BE2C (cell line): Measurements from ENCODE around the gene HECTD4.

ENCODE experiments used
- DNase-seq: peaks from one replicate; pipeline ENCODE4 v3.0.0-alpha.2; 2020
- H3K27me3 ChIP-seq: fragments of 250-450 bp; sonication (Bioruptor Pico); 2 replicates; pipeline ENCODE4 v1.5.1; 2020; ENCODE audit warnings: mild to moderate bottlenecking
- H3K36me3 ChIP-seq: fragments of 250-450 bp; sonication (Bioruptor Pico); 2 replicates; pipeline ENCODE4 v1.5.1; 2020; ENCODE audit warnings: mild to moderate bottlenecking
- H3K4me1 ChIP-seq: fragments of 250-450 bp; sonication (Bioruptor Pico); 2 replicates; pipeline ENCODE4 v1.5.1; 2020
- H3K4me3 ChIP-seq: 2 replicates; pipeline ENCODE4 v1.5.1; 2011; ENCODE audit warnings: low read depth, low read length
- H3K9me3 ChIP-seq: fragments of 250-450 bp; sonication (Bioruptor Pico); 2 replicates; pipeline ENCODE4 v1.5.1; 2020
- TF ChIP-seq, protein P1 (sequence below): IDR thresholded peaks from 2 replicates; pipeline ENCODE4 v1.5.1; 2012; ENCODE audit warnings: mild to moderate bottlenecking, low read depth, low read length

The HECTD4 gene

DNA sequence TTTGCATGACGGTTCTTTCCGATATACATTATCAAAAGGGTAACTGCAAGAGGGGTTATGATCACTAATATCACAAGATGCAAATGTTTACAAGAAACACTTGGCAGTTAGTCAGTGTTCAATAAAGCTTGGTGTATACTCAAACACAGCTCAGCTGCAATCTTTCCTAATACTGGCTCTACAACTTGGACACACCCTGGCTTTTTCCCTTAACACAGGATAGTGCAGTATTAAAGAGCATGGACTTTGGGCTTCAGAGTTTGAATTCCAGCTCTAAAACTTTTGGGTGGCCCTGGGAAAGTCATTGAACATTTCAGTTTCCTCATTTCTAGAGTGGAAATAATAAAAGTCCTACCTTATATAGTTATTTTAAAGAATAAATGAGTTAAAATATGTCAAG is 107.0 kb downstream of the HECTD4 start:
- no peak for DNase-seq
- Histone ChIP-seq H3K36me3 (peaks cover 9% of the 10 kb centered on the region), H3K27me3 (no peaks in the 10 kb centered on the region), H3K9me3 (no peaks in the 10 kb centered on the region), H3K4me3 (no peak overlapping the region), H3K4me1 (no peaks in the 10 kb centered on the region)
- TF ChIP-seq, protein P1, sequence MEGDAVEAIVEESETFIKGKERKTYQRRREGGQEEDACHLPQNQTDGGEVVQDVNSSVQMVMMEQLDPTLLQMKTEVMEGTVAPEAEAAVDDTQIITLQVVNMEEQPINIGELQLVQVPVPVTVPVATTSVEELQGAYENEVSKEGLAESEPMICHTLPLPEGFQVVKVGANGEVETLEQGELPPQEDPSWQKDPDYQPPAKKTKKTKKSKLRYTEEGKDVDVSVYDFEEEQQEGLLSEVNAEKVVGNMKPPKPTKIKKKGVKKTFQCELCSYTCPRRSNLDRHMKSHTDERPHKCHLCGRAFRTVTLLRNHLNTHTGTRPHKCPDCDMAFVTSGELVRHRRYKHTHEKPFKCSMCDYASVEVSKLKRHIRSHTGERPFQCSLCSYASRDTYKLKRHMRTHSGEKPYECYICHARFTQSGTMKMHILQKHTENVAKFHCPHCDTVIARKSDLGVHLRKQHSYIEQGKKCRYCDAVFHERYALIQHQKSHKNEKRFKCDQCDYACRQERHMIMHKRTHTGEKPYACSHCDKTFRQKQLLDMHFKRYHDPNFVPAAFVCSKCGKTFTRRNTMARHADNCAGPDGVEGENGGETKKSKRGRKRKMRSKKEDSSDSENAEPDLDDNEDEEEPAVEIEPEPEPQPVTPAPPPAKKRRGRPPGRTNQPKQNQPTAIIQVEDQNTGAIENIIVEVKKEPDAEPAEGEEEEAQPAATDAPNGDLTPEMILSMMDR: no peak

DNA sequence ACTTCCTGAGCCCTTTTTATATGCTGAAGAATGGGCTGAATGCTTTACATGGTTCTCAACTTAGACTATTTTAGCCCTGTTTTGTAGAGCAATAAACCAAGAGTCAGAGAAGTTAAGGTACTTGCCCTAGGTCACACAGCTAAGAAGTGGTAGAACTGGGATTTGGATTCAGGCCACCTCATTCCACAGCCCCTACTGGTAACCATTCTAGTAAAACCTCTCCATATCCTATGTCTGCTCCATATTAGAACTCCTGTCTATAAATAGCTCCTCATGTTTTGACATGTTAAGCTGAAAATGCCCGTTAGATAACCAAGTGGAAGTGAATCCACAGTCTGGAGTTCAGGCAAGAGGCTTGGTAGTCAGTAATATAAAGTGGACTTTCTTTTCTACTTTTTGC is 111.6 kb downstream of the HECTD4 start:
- no peaks in the 10 kb centered on the region for H3K4me1 ChIP-seq
- H3K27me3 ChIP-seq: no peaks in the 10 kb centered on the region
- H3K36me3 ChIP-seq: peaks cover 31% of the 10 kb centered on the region
- no peaks in the 10 kb centered on the region for H3K9me3 ChIP-seq
- no peak overlapping the region for H3K4me3 ChIP-seq
- no peak for DNase-seq
- TF ChIP-seq, protein P1: no peak

DNA sequence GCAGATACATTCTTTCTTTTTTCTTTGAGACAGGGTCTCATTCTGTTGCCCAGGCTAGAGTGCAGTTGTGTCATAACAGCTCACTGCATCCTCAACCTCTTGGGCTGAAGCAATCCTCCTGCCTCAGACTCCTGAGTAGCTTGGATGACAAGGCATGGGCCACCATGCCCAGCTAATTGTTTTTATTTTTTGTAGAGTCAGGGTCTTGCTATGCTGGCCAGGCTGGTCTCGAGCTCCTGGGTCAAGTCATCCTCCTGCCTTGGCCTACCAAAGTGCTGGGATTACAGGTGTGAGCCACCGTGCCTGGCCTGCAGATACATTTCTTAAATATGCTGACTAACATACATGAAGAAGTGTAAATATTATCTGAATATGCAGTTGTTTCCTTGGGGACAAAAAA is 115.8 kb downstream of the HECTD4 start:
- H3K36me3 ChIP-seq: peaks cover 27% of the 10 kb centered on the region
- no peak overlapping the region for H3K4me3 ChIP-seq
- no peaks in the 10 kb centered on the region for H3K4me1 ChIP-seq

DNA sequence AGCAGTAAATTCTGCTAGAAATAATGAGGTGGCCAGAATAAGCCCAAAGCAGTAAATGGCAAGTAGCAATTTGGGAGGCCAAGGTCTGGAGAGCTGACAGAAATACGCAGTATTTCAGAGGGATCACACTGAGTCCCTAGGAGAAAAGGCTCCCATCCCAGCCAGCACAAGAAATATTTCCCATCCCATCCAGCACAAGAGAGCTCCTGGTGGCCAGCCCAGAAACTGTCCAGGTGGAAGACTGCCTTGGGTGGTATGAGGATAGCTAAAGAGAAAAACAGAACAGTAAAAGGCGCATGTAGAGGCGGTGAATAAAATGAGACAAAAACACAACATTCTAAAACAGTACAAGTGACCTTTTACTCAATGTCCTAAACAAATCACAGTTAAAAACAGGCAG is 120.7 kb downstream of the HECTD4 start:
- peaks cover 14% of the 10 kb centered on the region for H3K36me3 ChIP-seq

More for the DNA sequence above, 115.8 kb downstream of the HECTD4 start:
- Histone ChIP-seq H3K9me3 (no peaks in the 10 kb centered on the region), H3K27me3 (no peaks in the 10 kb centered on the region)
- DNase-seq: no peak
- TF ChIP-seq, protein P1: no peak

DNA sequence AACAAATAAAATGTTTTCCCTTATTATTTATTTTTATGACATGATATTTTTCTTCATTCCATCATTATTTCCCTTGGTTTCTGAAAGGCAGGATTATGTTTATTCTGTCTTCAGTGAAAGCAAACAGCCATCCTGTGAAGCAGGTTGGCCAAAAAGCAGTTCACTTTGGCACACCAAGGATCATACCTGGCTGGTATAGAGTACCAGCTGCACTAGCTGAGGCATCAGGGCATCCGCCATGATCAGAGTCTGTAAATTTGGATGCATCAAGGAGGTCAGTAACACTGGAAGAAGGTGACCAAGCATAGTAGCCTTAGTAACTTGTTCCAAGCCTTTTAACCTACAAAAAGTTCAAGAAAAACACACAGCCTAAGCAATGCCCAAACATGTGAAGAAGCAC is 123.3 kb downstream of the HECTD4 start:
- DNase-seq: no peak
- Histone ChIP-seq H3K9me3 (no peaks in the 10 kb centered on the region), H3K4me1 (no peaks in the 10 kb centered on the region), H3K4me3 (no peak overlapping the region), H3K27me3 (no peaks in the 10 kb centered on the region), H3K36me3 (peaks cover 25% of the 10 kb centered on the region)
- TF ChIP-seq, protein P1: no peak

More for the DNA sequence above, 120.7 kb downstream of the HECTD4 start:
- TF ChIP-seq, protein P1: peak; percentile 48
- DNase-seq: peak; percentile 15
- Histone ChIP-seq H3K4me1 (no peaks in the 10 kb centered on the region), H3K9me3 (no peaks in the 10 kb centered on the region), H3K4me3 (no peak overlapping the region), H3K27me3 (no peaks in the 10 kb centered on the region)

DNA sequence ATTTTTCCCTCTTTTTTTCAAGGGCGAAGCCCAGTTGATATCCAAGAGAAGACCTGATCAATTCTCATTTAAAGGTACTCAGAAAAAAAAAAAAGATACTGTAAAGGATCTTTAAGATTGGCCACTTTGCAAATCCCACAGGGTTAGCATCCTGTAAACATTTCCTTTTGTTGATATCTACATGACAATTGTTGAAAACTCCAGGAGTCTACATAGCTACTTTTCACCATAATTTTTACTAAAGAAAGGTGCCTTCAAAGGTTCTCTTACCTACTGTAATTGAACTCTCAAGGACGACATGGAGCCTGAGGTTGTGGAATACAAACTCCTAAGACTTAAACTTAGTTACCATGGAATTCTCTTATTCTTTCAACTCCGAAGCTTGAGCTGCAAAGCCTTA is 125.5 kb downstream of the HECTD4 start:
- no peak for DNase-seq
- Histone ChIP-seq H3K4me3 (no peak overlapping the region), H3K9me3 (no peaks in the 10 kb centered on the region), H3K27me3 (no peaks in the 10 kb centered on the region), H3K36me3 (peaks cover 30% of the 10 kb centered on the region), H3K4me1 (no peaks in the 10 kb centered on the region)
- TF ChIP-seq, protein P1: no peak
